Astrocyte (in vitro differentiated cells and primary cell): Measurements from ENCODE around the gene GOSR2. TPM values are rescaled to one million over a fixed set of nuclear protein-coding genes. Genes with fewer than 3 reads are reported as not detected.

Experiments
- DNase-seq: peaks from one replicate; pipeline ENCODE4 v3.0.0-alpha.2; 2010; ENCODE audit warnings: low read depth
- FAIRE-seq: peaks from 2 replicates; lab custom pipeline; 2011; peaks lifted over from hg19 to GRCh38; lab: Jason Lieb, UNC
- H2AFZ ChIP-seq: 2 replicates; pipeline ENCODE4 v1.6.0; 2012; ENCODE audit warnings: low read depth, low read length, inconsistent platforms
- H3K27ac ChIP-seq: 2 replicates; pipeline ENCODE4 v1.5.1; 2011; ENCODE audit warnings: low read depth, low read length, inconsistent platforms
- H3K27me3 ChIP-seq: 2 replicates; pipeline ENCODE4 v1.6.0; 2011; ENCODE audit warnings: low read length, inconsistent platforms; ENCODE audit not compliant: insufficient read depth
- H3K36me3 ChIP-seq: 2 replicates; pipeline ENCODE4 v1.5.1; 2011; ENCODE audit warnings: low read length, inconsistent platforms; ENCODE audit not compliant: insufficient read depth
- H3K4me1 ChIP-seq: 2 replicates; pipeline ENCODE4 v1.5.1; 2011; ENCODE audit warnings: low read length, inconsistent platforms; ENCODE audit not compliant: insufficient read depth
- H3K4me2 ChIP-seq: 2 replicates; pipeline ENCODE4 v1.6.0; 2012; ENCODE audit warnings: low read length, inconsistent platforms
- H3K4me3 ChIP-seq: 2 replicates; pipeline ENCODE4 v1.5.1; 2011; ENCODE audit warnings: low read depth, mild to moderate bottlenecking, low read length, inconsistent platforms; ENCODE audit not compliant: insufficient read depth
- H3K79me2 ChIP-seq: 2 replicates; pipeline ENCODE4 v1.6.0; 2012; ENCODE audit warnings: mild to moderate bottlenecking, low read length, inconsistent platforms; ENCODE audit not compliant: insufficient read depth
- H3K9ac ChIP-seq: 2 replicates; pipeline ENCODE4 v1.6.0; 2012; ENCODE audit warnings: mild to moderate bottlenecking, low read length, inconsistent platforms
- H3K9me3 ChIP-seq: 2 replicates; pipeline ENCODE4 v1.5.1; 2012; ENCODE audit warnings: low read depth, mild to moderate bottlenecking, low read length, inconsistent platforms; ENCODE audit not compliant: insufficient read depth
- H4K20me1 ChIP-seq: 2 replicates; pipeline ENCODE4 v1.6.0; 2012; ENCODE audit warnings: low read length, inconsistent platforms; ENCODE audit not compliant: insufficient read depth
- H3K27ac Mint-ChIP-seq: one replicate; pipeline ENCODE4 v1.8.0; 2021; ENCODE audit warnings: mild to moderate bottlenecking, mixed read lengths; ENCODE audit not compliant: unreplicated experiment
- H3K27me3 Mint-ChIP-seq: one replicate; pipeline ENCODE4 v1.8.0; 2021; ENCODE audit warnings: low read depth, mixed read lengths; ENCODE audit not compliant: unreplicated experiment
- H3K36me3 Mint-ChIP-seq: one replicate; pipeline ENCODE4 v1.8.0; 2021; ENCODE audit warnings: low read depth, mixed read lengths; ENCODE audit not compliant: unreplicated experiment
- H3K4me1 Mint-ChIP-seq: one replicate; pipeline ENCODE4 v1.8.0; 2021; ENCODE audit warnings: low read depth, mixed read lengths; ENCODE audit not compliant: unreplicated experiment
- H3K4me3 Mint-ChIP-seq: one replicate; pipeline ENCODE4 v1.8.0; 2021; ENCODE audit warnings: mild to moderate bottlenecking, moderate library complexity, mixed read lengths; ENCODE audit not compliant: unreplicated experiment
- H3K9me3 Mint-ChIP-seq: one replicate; pipeline ENCODE4 v1.8.0; 2021; ENCODE audit warnings: mild to moderate bottlenecking, mixed read lengths; ENCODE audit not compliant: unreplicated experiment
- CTCF ChIP-seq: IDR thresholded peaks from 2 replicates; pipeline ENCODE4 v1.5.1; 2011; ENCODE audit warnings: low read depth, mild to moderate bottlenecking, inconsistent platforms, low read length, moderate library complexity; ENCODE audit not compliant: insufficient read depth
- EZH2 ChIP-seq: IDR thresholded peaks from 2 replicates; pipeline ENCODE4 v1.6.1; 2012; ENCODE audit warnings: mild to moderate bottlenecking, low read length, inconsistent platforms; ENCODE audit not compliant: insufficient read depth
- total RNA-seq: library from RNA; stranded (reverse); gene quantifications from 2 replicates; pipeline ENCODE4 v1.2.1, GENCODE V29; 2021

Gene GOSR2
- total RNA-seq, 1 donor from 2014 or later, result 67.0 TPM

- H4K20me1 ChIP-seq, result no peaks in the 10 kb centered on the region
- peaks cover 57% of the 10 kb centered on the region for H3K27me3 Mint-ChIP-seq
- TF ChIP-seq EZH2 (no peak), CTCF (no peak)
- H3K36me3 Mint-ChIP-seq, result no peaks in the 10 kb centered on the region
- H3K36me3 ChIP-seq, result no peaks in the 10 kb centered on the region
- H3K27ac ChIP-seq, result no peak overlapping the region
- peak overlapping the region; percentile 34 for H3K4me3 Mint-ChIP-seq
- H3K79me2 ChIP-seq, result no peaks in the 10 kb centered on the region
- H3K4me3 ChIP-seq, result no peak overlapping the region
- no peak overlapping the region for H3K27ac Mint-ChIP-seq
- no peaks in the 10 kb centered on the region for H3K9me3 Mint-ChIP-seq
- H3K9me3 ChIP-seq, result no peaks in the 10 kb centered on the region
- no peak overlapping the region for H3K4me2 ChIP-seq
- peaks cover 44% of the 10 kb centered on the region for H3K27me3 ChIP-seq
- FAIRE-seq, result no peak
- H3K9ac ChIP-seq, result no peak overlapping the region
- H3K4me1 ChIP-seq, result no peaks in the 10 kb centered on the region
- no peak overlapping the region for H2AFZ ChIP-seq
- DNase-seq, result no peak
- peaks cover 5% of the 10 kb centered on the region for H3K4me1 Mint-ChIP-seq
Observed at GRCh38 chr17:46885415-46886309, 37.3 kb upstream of the GOSR2 start.

- no peaks in the 10 kb centered on the region for H3K9me3 ChIP-seq
- no peaks in the 10 kb centered on the region for H3K79me2 ChIP-seq
- Mint-ChIP-seq H3K4me3 (no peak overlapping the region), H3K27me3 (peaks cover 61% of the 10 kb centered on the region), H3K27ac (no peak overlapping the region), H3K4me1 (peaks cover 5% of the 10 kb centered on the region), H3K36me3 (no peaks in the 10 kb centered on the region), H3K9me3 (no peaks in the 10 kb centered on the region)
- H3K9ac ChIP-seq, result no peak overlapping the region
- H3K4me3 ChIP-seq, result no peak overlapping the region
- TF ChIP-seq EZH2 (no peak), CTCF (no peak)
- DNase-seq (no peak), FAIRE-seq (no peak)
- H3K4me1 ChIP-seq, result no peaks in the 10 kb centered on the region
- H3K27me3 ChIP-seq, result peaks cover 49% of the 10 kb centered on the region
- no peaks in the 10 kb centered on the region for H3K36me3 ChIP-seq
- H4K20me1 ChIP-seq, result no peaks in the 10 kb centered on the region
- H3K4me2 ChIP-seq, result no peak overlapping the region
- H2AFZ ChIP-seq, result no peak overlapping the region
- no peak overlapping the region for H3K27ac ChIP-seq
Observed at GRCh38 chr17:46886310-46886663, 36.7 kb upstream of the GOSR2 start.

- no peaks in the 10 kb centered on the region for H3K9me3 ChIP-seq
- H3K9me3 Mint-ChIP-seq, result peaks cover 1% of the 10 kb centered on the region
Observed at GRCh38 chr17:46887717-46888116, 35.2 kb upstream of the GOSR2 start.

More at GRCh38 chr17:46887717-46888116, 35.2 kb upstream of the GOSR2 start:
- Histone ChIP-seq H3K9ac (no peak overlapping the region), H4K20me1 (no peaks in the 10 kb centered on the region), H3K36me3 (no peaks in the 10 kb centered on the region), H3K27ac (no peak overlapping the region), H3K4me3 (no peak overlapping the region), H2AFZ (no peak overlapping the region), H3K4me2 (no peak overlapping the region), H3K27me3 (peaks cover 59% of the 10 kb centered on the region), H3K4me1 (no peaks in the 10 kb centered on the region), H3K79me2 (no peaks in the 10 kb centered on the region)
- H3K4me1 Mint-ChIP-seq, result peaks cover 5% of the 10 kb centered on the region
- no peak for TF ChIP-seq EZH2
- no peak for TF ChIP-seq CTCF
- no peak for DNase-seq
- H3K36me3 Mint-ChIP-seq, result no peaks in the 10 kb centered on the region
- peaks cover 63% of the 10 kb centered on the region for H3K27me3 Mint-ChIP-seq
- H3K27ac Mint-ChIP-seq, result no peak overlapping the region
- H3K4me3 Mint-ChIP-seq, result no peak overlapping the region
- FAIRE-seq, result no peak
